HepG2 (cell line): ENCODE data around the gene NREP. TPM values are rescaled to one million over a fixed set of nuclear protein-coding genes. Genes with fewer than 3 reads are reported as not detected.
A peak's percentile ranks its signal among the peaks of the same experiment; 100 is the strongest.

Experiments used
- CREM ChIP-seq, 2 experiments: sonication (generic) in 1 of 2; formaldehyde crosslinking in 1 of 2; IDR thresholded peaks; 2 replicates each; pipeline versions ENCODE4 v1.4.0 to v1.6.1; 2016 to 2020; ENCODE audit warnings: antibody characterized with exemption in 1 of 2, mild to moderate bottlenecking in 1 of 2, missing genetic modification reagents in 1 of 2
- GABPA ChIP-seq, 2 experiments: IDR thresholded peaks; 2 replicates each; pipeline ENCODE4 v1.6.1; 2011 to 2016; ENCODE audit warnings: low read depth in 2 of 2, low read length in 1 of 2, missing biosample characterization in 1 of 2, missing genetic modification characterization in 1 of 2
- GATAD2A ChIP-seq: IDR thresholded peaks from 2 replicates; pipeline ENCODE4 v1.6.1; 2016
- GPBP1L1 ChIP-seq: sonication (generic); formaldehyde crosslinking; IDR thresholded peaks from 2 replicates; pipeline ENCODE4 v1.5.0; 2020; ENCODE audit warnings: mild to moderate bottlenecking, missing genetic modification reagents
- HNF4A ChIP-seq: sonication (generic); formaldehyde crosslinking; IDR thresholded peaks from 2 replicates; pipeline ENCODE4 v1.4.0; 2020; ENCODE audit warnings: missing genetic modification reagents
- PHF20 ChIP-seq: sonication (generic); formaldehyde crosslinking; IDR thresholded peaks from 2 replicates; pipeline ENCODE4 v1.5.0; 2020; ENCODE audit warnings: mild to moderate bottlenecking, missing genetic modification reagents
- PPARG ChIP-seq: conservative IDR thresholded peaks from 2 replicates; pipeline ENCODE4 v1.6.1; 2016; ENCODE audit warnings: missing biosample characterization, missing genetic modification reagents
- STAT6 ChIP-seq: sonication (generic); formaldehyde crosslinking; IDR thresholded peaks from 2 replicates; pipeline ENCODE4 v1.4.0; 2020; ENCODE audit warnings: missing genetic modification reagents, mild to moderate bottlenecking, borderline replicate concordance
- TP53 ChIP-seq: sonication (generic); formaldehyde crosslinking; conservative IDR thresholded peaks from 2 replicates; pipeline ENCODE4 v1.4.0; 2020; ENCODE audit warnings: missing genetic modification reagents
- polyA plus RNA-seq, 8 experiments: library from polyadenylated mRNA; depleted of rRNA in 3 of 8; stranded (reverse) in 7 of 8; unstranded in 1 of 8; fragments of >200 nt; fragmentation: Illumina TruSeq in 4 of 8; extraction: Trizol in 4 of 8; gene quantifications; 2 replicates each; pipeline versions ENCODE4 v1.2.1 to v1.2.3, GENCODE V29; 2011 to 2016; ENCODE audit warnings: low read depth in 4 of 8, missing spikeins in 1 of 8, mixed read lengths in 1 of 8; ENCODE audit not compliant: insufficient read depth in 1 of 8
- total RNA-seq, 5 experiments: library from RNA; depleted of rRNA; stranded (reverse); fragments of >200 nt; fragmentation: Illumina TruSeq; extraction: Trizol; gene quantifications; 2 replicates each; pipeline ENCODE4 v1.2.3, GENCODE V29; 2016; ENCODE audit warnings: low read depth in 1 of 5
- TF ChIP-seq, protein P1 (sequence below): sonication (generic); formaldehyde crosslinking; IDR thresholded peaks from 2 replicates; pipeline ENCODE4 v1.5.0; 2020; ENCODE audit warnings: mild to moderate bottlenecking, missing genetic modification reagents, borderline replicate concordance
- TF ChIP-seq, protein P2 (sequence below): sonication (generic); formaldehyde crosslinking; IDR thresholded peaks from 2 replicates; pipeline ENCODE4 v1.8.0; 2022; ENCODE audit warnings: mild to moderate bottlenecking, missing genetic modification reagents; ENCODE audit not compliant: insufficient replicate concordance
- TF ChIP-seq, protein P3 (sequence below): sonication (generic); formaldehyde crosslinking; conservative IDR thresholded peaks from 2 replicates; pipeline ENCODE4 v1.4.0; 2020; ENCODE audit warnings: mild to moderate bottlenecking, missing genetic modification reagents, moderate library complexity
- TF ChIP-seq, protein P4 (sequence below): IDR thresholded peaks from 2 replicates; pipeline ENCODE4 v1.6.1; 2012; ENCODE audit warnings: inconsistent platforms

NREP gene
- total and polyA plus RNA-seq, 2 of the 13 experiments (the other 11 are each of a cell fraction or from before 2014, with no cell fraction given) = 40.5 to 102 TPM

- TF ChIP-seq, protein P1, sequence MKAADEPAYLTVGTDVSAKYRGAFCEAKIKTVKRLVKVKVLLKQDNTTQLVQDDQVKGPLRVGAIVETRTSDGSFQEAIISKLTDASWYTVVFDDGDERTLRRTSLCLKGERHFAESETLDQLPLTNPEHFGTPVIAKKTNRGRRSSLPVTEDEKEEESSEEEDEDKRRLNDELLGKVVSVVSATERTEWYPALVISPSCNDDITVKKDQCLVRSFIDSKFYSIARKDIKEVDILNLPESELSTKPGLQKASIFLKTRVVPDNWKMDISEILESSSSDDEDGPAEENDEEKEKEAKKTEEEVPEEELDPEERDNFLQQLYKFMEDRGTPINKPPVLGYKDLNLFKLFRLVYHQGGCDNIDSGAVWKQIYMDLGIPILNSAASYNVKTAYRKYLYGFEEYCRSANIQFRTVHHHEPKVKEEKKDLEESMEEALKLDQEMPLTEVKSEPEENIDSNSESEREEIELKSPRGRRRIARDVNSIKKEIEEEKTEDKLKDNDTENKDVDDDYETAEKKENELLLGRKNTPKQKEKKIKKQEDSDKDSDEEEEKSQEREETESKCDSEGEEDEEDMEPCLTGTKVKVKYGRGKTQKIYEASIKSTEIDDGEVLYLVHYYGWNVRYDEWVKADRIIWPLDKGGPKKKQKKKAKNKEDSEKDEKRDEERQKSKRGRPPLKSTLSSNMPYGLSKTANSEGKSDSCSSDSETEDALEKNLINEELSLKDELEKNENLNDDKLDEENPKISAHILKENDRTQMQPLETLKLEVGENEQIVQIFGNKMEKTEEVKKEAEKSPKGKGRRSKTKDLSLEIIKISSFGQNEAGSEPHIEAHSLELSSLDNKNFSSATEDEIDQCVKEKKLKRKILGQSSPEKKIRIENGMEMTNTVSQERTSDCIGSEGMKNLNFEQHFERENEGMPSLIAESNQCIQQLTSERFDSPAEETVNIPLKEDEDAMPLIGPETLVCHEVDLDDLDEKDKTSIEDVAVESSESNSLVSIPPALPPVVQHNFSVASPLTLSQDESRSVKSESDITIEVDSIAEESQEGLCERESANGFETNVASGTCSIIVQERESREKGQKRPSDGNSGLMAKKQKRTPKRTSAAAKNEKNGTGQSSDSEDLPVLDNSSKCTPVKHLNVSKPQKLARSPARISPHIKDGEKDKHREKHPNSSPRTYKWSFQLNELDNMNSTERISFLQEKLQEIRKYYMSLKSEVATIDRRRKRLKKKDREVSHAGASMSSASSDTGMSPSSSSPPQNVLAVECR (CRISPR knock-in tag) = no peak
- TF ChIP-seq PHF20 (CRISPR knock-in tag) (no peak), GABPA (IDR thresholded peaks at IDR 0.05; ENCODE audit: low read depth, low read length) (no peak), GABPA (CRISPR knock-in tag; IDR thresholded peaks at IDR 0.05; ENCODE audit: low read depth) (no peak), CREM (IDR thresholded peaks at IDR 0.05) (no peak), CREM (CRISPR knock-in tag; IDR thresholded peaks at IDR 0.05) (no peak), HNF4A (CRISPR knock-in tag) (peak; percentile 59), STAT6 (CRISPR knock-in tag) (no peak), TP53 (CRISPR knock-in tag) (no peak), GPBP1L1 (CRISPR knock-in tag) (no peak), GATAD2A (CRISPR knock-in tag) (peak; percentile 59; the same call in 1 of the 2 replicates), PPARG (no peak)
- TF ChIP-seq, protein P2, sequence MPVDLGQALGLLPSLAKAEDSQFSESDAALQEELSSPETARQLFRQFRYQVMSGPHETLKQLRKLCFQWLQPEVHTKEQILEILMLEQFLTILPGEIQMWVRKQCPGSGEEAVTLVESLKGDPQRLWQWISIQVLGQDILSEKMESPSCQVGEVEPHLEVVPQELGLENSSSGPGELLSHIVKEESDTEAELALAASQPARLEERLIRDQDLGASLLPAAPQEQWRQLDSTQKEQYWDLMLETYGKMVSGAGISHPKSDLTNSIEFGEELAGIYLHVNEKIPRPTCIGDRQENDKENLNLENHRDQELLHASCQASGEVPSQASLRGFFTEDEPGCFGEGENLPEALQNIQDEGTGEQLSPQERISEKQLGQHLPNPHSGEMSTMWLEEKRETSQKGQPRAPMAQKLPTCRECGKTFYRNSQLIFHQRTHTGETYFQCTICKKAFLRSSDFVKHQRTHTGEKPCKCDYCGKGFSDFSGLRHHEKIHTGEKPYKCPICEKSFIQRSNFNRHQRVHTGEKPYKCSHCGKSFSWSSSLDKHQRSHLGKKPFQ (CRISPR knock-in tag) = no peak
- TF ChIP-seq, protein P3, sequence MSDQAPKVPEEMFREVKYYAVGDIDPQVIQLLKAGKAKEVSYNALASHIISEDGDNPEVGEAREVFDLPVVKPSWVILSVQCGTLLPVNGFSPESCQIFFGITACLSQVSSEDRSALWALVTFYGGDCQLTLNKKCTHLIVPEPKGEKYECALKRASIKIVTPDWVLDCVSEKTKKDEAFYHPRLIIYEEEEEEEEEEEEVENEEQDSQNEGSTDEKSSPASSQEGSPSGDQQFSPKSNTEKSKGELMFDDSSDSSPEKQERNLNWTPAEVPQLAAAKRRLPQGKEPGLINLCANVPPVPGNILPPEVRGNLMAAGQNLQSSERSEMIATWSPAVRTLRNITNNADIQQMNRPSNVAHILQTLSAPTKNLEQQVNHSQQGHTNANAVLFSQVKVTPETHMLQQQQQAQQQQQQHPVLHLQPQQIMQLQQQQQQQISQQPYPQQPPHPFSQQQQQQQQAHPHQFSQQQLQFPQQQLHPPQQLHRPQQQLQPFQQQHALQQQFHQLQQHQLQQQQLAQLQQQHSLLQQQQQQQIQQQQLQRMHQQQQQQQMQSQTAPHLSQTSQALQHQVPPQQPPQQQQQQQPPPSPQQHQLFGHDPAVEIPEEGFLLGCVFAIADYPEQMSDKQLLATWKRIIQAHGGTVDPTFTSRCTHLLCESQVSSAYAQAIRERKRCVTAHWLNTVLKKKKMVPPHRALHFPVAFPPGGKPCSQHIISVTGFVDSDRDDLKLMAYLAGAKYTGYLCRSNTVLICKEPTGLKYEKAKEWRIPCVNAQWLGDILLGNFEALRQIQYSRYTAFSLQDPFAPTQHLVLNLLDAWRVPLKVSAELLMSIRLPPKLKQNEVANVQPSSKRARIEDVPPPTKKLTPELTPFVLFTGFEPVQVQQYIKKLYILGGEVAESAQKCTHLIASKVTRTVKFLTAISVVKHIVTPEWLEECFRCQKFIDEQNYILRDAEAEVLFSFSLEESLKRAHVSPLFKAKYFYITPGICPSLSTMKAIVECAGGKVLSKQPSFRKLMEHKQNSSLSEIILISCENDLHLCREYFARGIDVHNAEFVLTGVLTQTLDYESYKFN = peak; percentile 58
- TF ChIP-seq, protein P4, sequence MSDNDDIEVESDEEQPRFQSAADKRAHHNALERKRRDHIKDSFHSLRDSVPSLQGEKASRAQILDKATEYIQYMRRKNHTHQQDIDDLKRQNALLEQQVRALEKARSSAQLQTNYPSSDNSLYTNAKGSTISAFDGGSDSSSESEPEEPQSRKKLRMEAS = no peak
Observed at GRCh38 chr5:111734597-111734996, 22.4 kb downstream of the NREP start (continued).
